Activated T-helper 17 cell treated with anti-CD3 and anti-CD28 coated beads, Interleukin-2, amount 50 U/mL, for 72 hours (primary cell): Measurements from ENCODE around the gene KRTAP5-1. TPM values are rescaled to one million over a fixed set of nuclear protein-coding genes. Genes with fewer than 3 reads are reported as not detected.
"Not testable (repeated sequence)": the region's sequence is repeated elsewhere in the genome, so short reads cannot be mapped to it uniquely, and the experiment has no call there.

Experiments
- ATAC-seq: fragments of 150-1000 bp; cut with Tn5 transposase; replicated peaks from 2 replicates; pipeline ENCODE4 v1.10.0; 2021; ENCODE audit warnings: mild to moderate bottlenecking, moderate library complexity
- H3K27ac Mint-ChIP-seq: one replicate; pipeline ENCODE4 v1.8.0; 2022; ENCODE audit warnings: mixed read lengths
- H3K27me3 Mint-ChIP-seq: one replicate; pipeline ENCODE4 v1.8.0; 2022; ENCODE audit warnings: mixed read lengths
- H3K36me3 Mint-ChIP-seq: one replicate; pipeline ENCODE4 v1.8.0; 2022; ENCODE audit warnings: low read depth, mild to moderate bottlenecking, mixed read lengths
- H3K4me1 Mint-ChIP-seq: one replicate; pipeline ENCODE4 v1.8.0; 2022; ENCODE audit warnings: mixed read lengths
- H3K4me3 Mint-ChIP-seq: one replicate; pipeline ENCODE4 v1.8.0; 2022; ENCODE audit warnings: mild to moderate bottlenecking, mixed read lengths
- H3K9me3 Mint-ChIP-seq: one replicate; pipeline ENCODE4 v1.8.0; 2022; ENCODE audit warnings: mixed read lengths
- total RNA-seq, 2 donors: library from RNA; stranded (reverse); gene quantifications; one replicate each; pipeline ENCODE4 v1.2.3, GENCODE V29; 2022

The KRTAP5-1 gene
- total RNA-seq, 2 donors from 2014 or later, result not detected

GRCh38 chr11:1608363-1608762, 23.3 kb upstream of the KRTAP5-1 start, which contains the start of gene KRTAP5-3:
Gene KRTAP5-3 (minus strand): TSS chr11:1608463. CDS start chr11:1608385, 78 bp downstream.
- Mint-ChIP-seq H3K27ac (no peak within 1 kb of the TSS), H3K4me1 (peaks cover 5% of the 10 kb centered on the region), H3K27me3 (peaks cover 19% of the 10 kb centered on the region), H3K4me3 (no peak within 1 kb of the TSS), H3K9me3 (no peaks in the 10 kb centered on the region), H3K36me3 (no peaks in the 10 kb centered on the region)
- no peak for ATAC-seq

DNA sequence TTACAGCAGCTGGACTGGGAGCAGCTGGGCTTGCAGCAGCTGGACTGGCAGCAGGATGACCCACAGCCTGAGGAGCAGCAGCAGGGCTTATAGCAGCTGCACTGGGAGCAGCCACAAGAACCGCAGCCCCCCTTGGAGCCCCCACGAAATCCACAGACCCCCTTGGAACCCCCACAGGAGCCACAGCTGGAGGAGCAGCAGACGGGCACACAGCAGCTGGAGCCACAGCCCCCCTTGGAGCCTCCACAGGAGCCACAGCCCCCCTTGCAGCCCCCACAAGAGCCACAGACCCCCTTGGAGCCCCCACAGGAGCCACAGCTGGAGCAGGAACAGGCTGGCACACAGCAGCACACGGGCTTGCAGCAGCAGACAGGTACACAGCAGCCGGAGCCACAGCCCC, 22.8 kb upstream of the KRTAP5-1 start:
- not testable (repeated sequence) for H3K27ac Mint-ChIP-seq, ATAC-seq, H3K4me1 Mint-ChIP-seq, H3K4me3 Mint-ChIP-seq, H3K36me3 Mint-ChIP-seq, H3K9me3 Mint-ChIP-seq
- peaks cover 24% of the 10 kb centered on the region for H3K27me3 Mint-ChIP-seq

GRCh38 chr11:1607156-1607845, 22.2 kb upstream of the KRTAP5-1 start:
- not testable (repeated sequence) for H3K9me3 Mint-ChIP-seq, H3K4me1 Mint-ChIP-seq, ATAC-seq, H3K36me3 Mint-ChIP-seq, H3K4me3 Mint-ChIP-seq, H3K27ac Mint-ChIP-seq
- peaks cover 24% of the 10 kb centered on the region for H3K27me3 Mint-ChIP-seq

DNA sequence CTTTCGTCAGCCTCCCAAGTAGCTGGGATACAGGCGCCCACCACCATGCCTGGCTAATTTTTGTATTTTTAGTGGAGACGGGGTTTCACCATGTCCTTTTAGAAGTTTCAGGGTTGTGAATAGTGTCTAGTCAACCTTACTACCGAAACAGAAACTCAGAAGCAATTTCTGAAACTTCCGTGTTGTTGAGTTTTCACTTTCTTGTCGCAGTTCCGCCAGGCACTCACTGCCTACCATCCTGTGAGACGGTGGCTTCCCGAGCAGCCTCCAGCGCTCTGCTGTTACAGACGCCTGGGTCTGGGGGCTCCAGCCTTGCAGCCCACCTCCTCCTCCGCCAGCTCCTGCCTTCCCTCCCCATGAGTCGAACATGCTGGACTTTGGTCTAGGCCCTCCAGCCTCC, 20.8 kb upstream of the KRTAP5-1 start:
- not testable (repeated sequence) for H3K9me3 Mint-ChIP-seq, H3K27ac Mint-ChIP-seq, H3K36me3 Mint-ChIP-seq, H3K4me3 Mint-ChIP-seq, H3K4me1 Mint-ChIP-seq
- H3K27me3 Mint-ChIP-seq, result peaks cover 30% of the 10 kb centered on the region
- peak; percentile 98 for ATAC-seq

- ATAC-seq, result no peak
- H3K4me3 Mint-ChIP-seq, result no peak overlapping the region
- peaks cover 34% of the 10 kb centered on the region for H3K27me3 Mint-ChIP-seq
- H3K9me3 Mint-ChIP-seq, result no peaks in the 10 kb centered on the region
- peaks cover 5% of the 10 kb centered on the region for H3K4me1 Mint-ChIP-seq
- no peaks in the 10 kb centered on the region for H3K36me3 Mint-ChIP-seq
- H3K27ac Mint-ChIP-seq, result no peak overlapping the region
These were observed 19.6 kb upstream of the KRTAP5-1 start for GRCh38 chr11:1604711-1605110.

DNA sequence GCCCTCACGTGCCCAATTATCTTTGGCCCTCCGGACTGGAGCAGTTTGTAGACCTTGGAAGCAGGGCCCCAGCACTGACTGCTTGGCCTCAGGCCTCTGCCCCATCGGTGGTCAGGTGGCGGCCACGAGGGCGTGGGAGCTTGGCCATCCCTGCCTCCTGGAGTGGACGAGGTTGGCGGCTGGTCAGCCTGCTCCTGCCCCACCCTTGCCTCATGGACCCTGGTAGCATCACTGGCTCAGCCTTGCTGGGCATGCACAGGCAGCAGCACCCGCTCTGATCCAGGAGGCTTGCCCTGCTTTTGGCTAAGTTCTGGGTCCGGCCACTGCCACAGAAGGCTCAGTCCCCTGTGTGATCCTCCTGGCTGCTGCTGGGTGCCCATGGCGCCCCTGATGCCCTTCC, 19.1 kb upstream of the KRTAP5-1 start:
- H3K27ac Mint-ChIP-seq, result no peak overlapping the region
- H3K4me1 Mint-ChIP-seq, result peaks cover 5% of the 10 kb centered on the region
- no peaks in the 10 kb centered on the region for H3K9me3 Mint-ChIP-seq
- ATAC-seq, result no peak
- no peak overlapping the region for H3K4me3 Mint-ChIP-seq
- peaks cover 38% of the 10 kb centered on the region for H3K27me3 Mint-ChIP-seq
- no peaks in the 10 kb centered on the region for H3K36me3 Mint-ChIP-seq

DNA sequence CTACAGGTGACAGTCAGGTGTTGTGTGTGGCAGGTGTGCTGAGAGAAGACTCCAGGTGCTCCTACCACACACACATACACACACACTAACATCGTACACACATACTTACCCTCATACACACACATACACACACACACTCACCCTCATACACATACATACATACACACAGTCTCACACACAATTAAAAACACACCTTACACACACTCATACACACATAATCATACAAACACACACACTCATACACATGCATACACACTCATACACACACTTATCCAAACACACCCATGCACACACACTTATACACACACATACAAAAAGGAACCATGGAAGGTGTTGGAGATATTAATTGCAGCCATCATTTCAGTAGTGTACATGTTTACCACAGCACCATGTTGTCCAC, 18.5 kb upstream of the KRTAP5-1 start:
- Mint-ChIP-seq H3K4me3 (no peak overlapping the region), H3K9me3 (no peaks in the 10 kb centered on the region), H3K27ac (no peak overlapping the region), H3K36me3 (no peaks in the 10 kb centered on the region), H3K4me1 (peaks cover 5% of the 10 kb centered on the region), H3K27me3 (peaks cover 39% of the 10 kb centered on the region)
- no peak for ATAC-seq

GRCh38 chr11:1601663-1602062, 16.6 kb upstream of the KRTAP5-1 start:
- not testable (repeated sequence) for H3K4me3 Mint-ChIP-seq, H3K9me3 Mint-ChIP-seq, H3K27ac Mint-ChIP-seq, H3K36me3 Mint-ChIP-seq, ATAC-seq, H3K4me1 Mint-ChIP-seq
- peaks cover 38% of the 10 kb centered on the region for H3K27me3 Mint-ChIP-seq

DNA sequence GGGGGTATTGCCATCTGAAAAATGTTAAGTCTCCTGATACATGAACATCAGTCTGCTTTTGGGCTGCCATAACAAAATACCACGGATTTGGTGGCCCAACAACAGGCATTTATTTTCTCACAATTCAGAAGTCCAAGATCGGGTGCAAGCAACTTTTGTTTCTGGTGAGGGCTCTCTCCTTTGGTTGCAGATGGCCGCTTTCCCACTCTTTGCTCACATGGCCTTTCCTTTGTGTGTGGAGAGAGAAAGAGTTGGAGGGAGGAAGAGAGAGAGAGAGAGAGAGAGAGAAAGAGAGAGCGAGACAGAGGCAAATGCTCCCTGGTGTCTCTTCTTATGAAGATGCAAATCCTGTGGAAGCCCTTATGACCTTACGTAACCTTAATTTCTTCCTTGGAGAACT, 15.5 kb upstream of the KRTAP5-1 start:
- no peaks in the 10 kb centered on the region for H3K9me3 Mint-ChIP-seq
- ATAC-seq, result no peak
- H3K36me3 Mint-ChIP-seq, result no peaks in the 10 kb centered on the region
- no peak overlapping the region for H3K27ac Mint-ChIP-seq
- H3K27me3 Mint-ChIP-seq, result peaks cover 36% of the 10 kb centered on the region
- H3K4me3 Mint-ChIP-seq, result no peak overlapping the region
- peaks cover under 1% of the 10 kb centered on the region for H3K4me1 Mint-ChIP-seq

DNA sequence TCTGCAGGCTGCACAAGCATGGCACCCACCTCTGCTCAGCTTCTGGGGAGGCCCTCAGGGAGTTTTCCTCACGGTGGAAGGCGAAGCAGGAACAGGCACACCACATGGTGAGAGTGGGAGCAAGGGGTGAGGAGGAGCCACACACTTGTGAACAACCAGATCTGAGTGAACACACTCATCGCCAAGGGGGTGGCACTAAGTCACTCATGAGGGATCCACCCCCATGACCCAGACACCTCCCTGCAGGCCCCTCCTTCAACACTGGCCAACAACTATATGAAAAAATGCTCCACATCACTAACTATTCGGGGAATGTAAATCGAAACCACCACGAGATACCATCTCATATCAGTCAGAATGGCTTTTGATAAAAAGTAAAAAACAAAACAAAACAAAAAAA, 13.7 kb upstream of the KRTAP5-1 start:
- Mint-ChIP-seq H3K36me3 (no peaks in the 10 kb centered on the region), H3K9me3 (no peaks in the 10 kb centered on the region), H3K4me3 (no peak overlapping the region), H3K4me1 (peaks cover 6% of the 10 kb centered on the region), H3K27me3 (peaks cover 36% of the 10 kb centered on the region), H3K27ac (no peak overlapping the region)
- no peak for ATAC-seq

- not testable (repeated sequence) for H3K4me1 Mint-ChIP-seq, ATAC-seq
- H3K27me3 Mint-ChIP-seq, result peaks cover 32% of the 10 kb centered on the region
These were observed 13.3 kb upstream of the KRTAP5-1 start for GRCh38 chr11:1598406-1598805.

GRCh38 chr11:1597994-1598380, 12.9 kb upstream of the KRTAP5-1 start, which contains the start of gene KRTAP5-2:
Gene KRTAP5-2 (minus strand): TSS chr11:1598294. CDS start chr11:1598250, 44 bp downstream.
- Mint-ChIP-seq H3K9me3 (no peaks in the 10 kb centered on the region), H3K27me3 (peaks cover 27% of the 10 kb centered on the region), H3K27ac (no peak within 1 kb of the TSS), H3K4me1 (peaks cover 6% of the 10 kb centered on the region), H3K4me3 (no peak within 1 kb of the TSS), H3K36me3 (no peaks in the 10 kb centered on the region)
- ATAC-seq, result no peak

More at GRCh38 chr11:1598406-1598805, 13.3 kb upstream of the KRTAP5-1 start:
- not testable (repeated sequence) for H3K27ac Mint-ChIP-seq, H3K9me3 Mint-ChIP-seq, H3K4me3 Mint-ChIP-seq, H3K36me3 Mint-ChIP-seq

- no peak for ATAC-seq
- Mint-ChIP-seq H3K27me3 (peaks cover 26% of the 10 kb centered on the region), H3K4me3 (no peak overlapping the region), H3K36me3 (no peaks in the 10 kb centered on the region), H3K9me3 (no peaks in the 10 kb centered on the region), H3K27ac (no peak overlapping the region), H3K4me1 (peaks cover 6% of the 10 kb centered on the region)
These were observed 12.4 kb upstream of the KRTAP5-1 start for GRCh38 chr11:1597331-1597993.

GRCh38 chr11:1596576-1597121, 11.6 kb upstream of the KRTAP5-1 start:
- not testable (repeated sequence) for H3K36me3 Mint-ChIP-seq, H3K9me3 Mint-ChIP-seq, ATAC-seq, H3K27ac Mint-ChIP-seq, H3K4me1 Mint-ChIP-seq, H3K4me3 Mint-ChIP-seq
- H3K27me3 Mint-ChIP-seq, result peaks cover 22% of the 10 kb centered on the region

DNA sequence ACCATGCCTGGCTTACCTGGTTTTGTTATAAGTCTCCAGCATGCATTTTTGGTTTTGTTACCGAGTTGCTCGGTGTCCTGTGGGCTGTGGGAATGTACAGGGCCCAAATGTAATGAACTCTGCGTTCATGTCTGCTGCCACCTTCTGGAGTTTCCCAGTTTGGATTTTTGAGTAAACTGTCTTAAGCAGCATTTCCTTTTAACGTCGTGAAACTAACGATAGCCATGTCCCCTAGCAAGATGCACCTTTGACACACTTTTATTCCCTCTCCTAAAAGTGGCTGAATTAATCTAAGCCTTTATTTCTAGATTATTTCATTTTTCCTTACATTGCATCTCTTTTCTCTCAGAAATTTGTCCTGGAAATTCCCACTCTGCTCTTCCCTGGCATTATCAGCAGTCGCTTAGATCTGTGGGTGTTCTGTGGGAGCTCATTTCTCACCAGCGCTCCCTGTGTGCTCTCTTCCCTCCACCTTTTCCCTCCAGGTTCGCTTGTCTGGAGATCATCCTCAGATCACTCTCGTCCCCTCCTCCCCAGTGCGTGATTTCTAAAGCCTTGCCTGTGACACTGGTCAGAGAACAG, 11.0 kb upstream of the KRTAP5-1 start:
- not testable (repeated sequence) for ATAC-seq, H3K4me1 Mint-ChIP-seq, H3K27ac Mint-ChIP-seq, H3K4me3 Mint-ChIP-seq, H3K36me3 Mint-ChIP-seq, H3K9me3 Mint-ChIP-seq
- H3K27me3 Mint-ChIP-seq, result peaks cover 20% of the 10 kb centered on the region
